Skin of body (tissue), 2 donors: ENCODE results near the gene ARHGEF7. TPM values are rescaled to one million over a fixed set of nuclear protein-coding genes. Genes with fewer than 3 reads are reported as not detected.

Source experiments
- DNase-seq: peaks from one replicate; lab custom pipeline; 2025; lab: John Stamatoyannopoulos, UW
- total RNA-seq: library from RNA; depleted of rRNA; stranded (reverse); fragments of >200 nt; gene quantifications from one replicate; pipeline ENCODE4 v1.2.3, GENCODE V29; 2014

Gene ARHGEF7
- total RNA-seq, 1 donor from 2014 or later = 114 TPM

DNA sequence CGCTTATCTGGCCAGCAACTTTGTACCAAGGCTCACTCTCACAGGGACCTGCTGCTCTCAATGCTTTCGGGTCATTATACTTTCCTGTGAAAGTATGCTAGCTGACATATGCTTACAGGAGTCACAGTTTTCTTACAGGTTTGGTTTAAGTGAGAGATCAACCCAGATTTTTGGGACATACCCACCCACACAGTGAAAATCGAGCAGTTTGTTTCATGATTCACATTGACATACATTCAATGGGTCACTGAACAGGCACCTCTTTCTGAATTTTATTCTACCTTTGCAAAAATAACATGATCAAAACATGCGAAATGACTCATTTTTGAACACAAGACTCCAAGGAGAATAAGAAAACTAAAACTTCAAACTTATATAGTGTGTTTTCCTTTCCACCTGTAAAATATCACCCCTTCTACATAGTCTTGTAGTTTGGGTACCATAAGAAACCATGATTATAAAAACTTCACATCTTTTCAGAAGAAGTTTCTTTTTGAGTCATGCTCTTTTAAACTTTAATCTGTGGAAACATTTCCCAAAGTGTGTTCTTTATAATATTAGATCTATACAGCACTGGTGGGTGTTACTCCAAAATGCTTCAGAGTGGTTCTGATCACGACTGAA lies 161.0 kb downstream of the ARHGEF7 start:
- DNase-seq = no peak

DNA sequence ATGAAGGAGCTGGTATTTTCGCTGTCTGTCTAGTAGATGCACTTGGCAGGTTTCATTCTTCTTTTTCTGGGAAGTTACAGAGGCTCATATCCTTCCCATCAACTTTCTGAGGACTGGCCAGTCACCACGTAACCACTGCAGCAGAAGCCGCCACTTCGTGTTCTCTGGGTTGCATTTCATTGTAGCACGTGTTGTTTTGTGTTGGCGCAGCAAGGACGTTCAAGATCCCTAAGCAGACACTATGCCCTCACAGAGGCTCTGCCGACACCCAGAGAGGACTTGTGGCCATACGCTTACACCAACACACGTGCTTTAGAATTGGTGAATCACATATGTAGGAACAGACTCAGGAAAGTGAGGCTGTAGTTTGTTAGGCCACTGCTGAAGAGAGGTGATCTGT lies 163.1 kb downstream of the ARHGEF7 start:
- no peak for DNase-seq

DNA sequence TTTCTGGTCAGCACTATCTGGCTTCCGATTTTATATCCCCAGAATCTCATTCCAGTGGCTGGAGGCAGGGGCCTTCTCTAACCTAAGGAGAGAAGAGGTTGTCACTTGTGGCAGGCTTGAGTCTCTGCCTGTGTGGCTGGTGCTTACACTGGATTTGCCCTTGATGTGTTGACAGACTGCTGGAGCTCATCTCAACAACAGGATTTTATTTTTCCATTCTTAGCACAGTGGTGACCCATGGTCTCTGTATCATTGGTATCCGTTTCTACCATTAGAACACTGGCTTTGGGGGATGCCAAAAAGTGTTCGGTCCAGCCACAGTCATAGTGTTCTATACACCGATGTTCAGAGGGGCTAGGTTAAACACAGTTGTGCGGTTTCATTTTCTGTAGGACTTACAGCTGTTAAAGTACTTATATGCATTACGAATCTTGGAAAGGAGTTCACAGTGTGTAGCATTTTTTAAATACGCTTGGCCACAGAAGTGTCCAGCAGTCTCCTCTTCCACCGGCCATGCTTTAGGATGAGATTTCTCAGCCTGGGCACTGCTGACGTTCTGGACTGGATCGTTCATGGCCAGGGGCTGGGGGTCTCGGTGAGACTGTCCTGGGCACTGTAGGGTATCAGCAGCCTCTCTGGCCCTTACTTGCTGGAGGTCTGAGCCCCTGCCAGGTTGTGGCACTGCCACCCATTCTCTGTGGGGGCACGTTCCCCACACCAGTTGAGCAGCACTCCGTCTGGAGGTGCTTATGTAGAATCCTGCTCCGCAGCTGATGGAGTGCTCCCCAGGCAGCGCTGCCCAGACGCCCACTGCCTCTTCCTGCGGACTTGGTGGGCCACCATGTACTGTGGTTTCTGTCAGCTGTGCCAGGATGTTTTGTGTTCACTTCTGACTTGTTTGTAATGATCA lies 163.9 kb downstream of the ARHGEF7 start:
- DNase-seq = no peak

DNA sequence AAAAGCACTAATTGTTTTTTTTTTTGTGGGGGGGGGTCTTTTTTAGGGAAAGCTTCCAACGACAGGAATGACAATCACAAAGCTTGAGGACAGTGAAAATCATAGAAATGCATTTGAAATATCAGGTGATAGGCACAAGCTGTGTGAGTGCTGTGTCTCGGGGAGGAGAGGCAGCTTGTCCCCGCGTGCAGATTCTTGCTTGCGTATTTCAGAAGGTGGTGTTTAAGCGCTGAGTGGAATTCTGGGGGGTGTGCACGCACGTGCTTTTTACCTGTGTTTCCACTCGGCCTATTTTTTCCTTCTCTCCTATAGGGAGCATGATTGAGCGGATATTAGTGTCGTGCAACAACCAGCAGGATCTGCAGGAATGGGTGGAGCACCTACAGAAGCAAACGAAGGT lies 165.1 kb downstream of the ARHGEF7 start:
- DNase-seq = no peak

DNA sequence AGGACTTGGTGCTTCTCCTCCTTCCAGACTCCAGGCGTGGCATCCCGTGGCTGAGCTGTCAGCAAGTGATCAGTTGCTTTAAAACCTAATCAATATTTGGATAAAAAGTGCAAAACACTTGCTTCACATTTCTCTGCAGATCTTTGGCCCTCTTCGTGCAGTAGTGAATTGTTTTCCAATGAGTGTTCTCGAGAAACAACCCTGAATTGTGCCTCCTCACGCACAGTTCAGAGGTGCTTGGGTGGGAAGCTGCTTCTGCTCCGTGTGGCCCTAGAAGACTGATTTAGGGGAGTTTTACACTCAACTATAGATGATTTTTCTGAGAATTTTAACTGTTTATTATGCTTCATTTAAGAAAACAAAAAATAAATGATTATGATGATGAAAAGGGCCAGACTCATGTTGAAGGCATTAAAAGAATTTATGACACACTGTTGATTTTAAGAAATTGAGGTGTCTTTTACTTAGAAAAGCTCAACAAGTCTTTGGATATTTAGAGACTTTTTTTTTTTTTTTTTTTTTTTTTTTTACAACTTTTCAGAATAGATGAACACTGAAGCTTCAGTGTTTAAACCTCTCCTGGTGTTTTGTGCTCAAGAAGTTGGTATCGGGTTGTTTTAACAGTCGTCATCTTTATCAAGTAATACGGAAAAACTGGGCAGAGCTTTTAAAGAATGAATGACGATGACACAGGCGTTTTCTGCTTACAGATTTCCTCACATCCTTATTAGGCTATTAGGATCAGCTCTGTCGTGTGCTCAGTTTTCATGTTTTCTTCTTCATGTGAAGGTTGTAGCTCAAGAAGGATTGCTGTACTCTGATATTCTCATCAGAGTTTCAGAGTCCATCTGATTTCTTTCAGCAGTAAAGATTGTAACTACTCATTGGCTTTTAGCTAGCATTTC lies 165.8 kb downstream of the ARHGEF7 start:
- DNase-seq = no peak

DNA sequence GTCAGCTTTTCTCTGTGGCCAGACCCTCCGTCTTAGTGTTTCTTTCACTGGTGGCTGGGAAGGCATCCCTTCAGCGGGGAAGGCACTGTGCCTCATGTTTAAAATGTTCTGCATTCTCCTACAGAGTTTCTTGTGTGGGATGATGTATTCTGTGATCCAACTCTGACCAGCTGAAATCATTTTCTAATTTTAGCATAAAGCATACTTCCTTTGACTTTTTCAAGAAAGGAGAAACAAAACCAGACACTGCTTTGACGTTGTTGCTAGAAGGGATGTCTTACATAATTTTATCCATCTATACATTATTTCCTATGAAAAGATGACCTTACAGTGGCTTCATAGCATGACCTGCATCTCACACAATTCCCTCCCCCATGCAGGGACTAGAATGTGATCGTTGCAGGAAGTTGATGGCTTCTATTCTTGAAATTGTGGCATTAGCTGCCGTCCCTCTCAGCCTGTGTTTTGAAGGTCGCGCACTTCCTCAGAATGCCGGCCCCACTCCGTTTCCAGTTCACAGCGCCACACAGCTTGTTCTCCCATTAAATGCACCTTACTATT lies 166.7 kb downstream of the ARHGEF7 start:
- DNase-seq = peak; percentile 47

DNA sequence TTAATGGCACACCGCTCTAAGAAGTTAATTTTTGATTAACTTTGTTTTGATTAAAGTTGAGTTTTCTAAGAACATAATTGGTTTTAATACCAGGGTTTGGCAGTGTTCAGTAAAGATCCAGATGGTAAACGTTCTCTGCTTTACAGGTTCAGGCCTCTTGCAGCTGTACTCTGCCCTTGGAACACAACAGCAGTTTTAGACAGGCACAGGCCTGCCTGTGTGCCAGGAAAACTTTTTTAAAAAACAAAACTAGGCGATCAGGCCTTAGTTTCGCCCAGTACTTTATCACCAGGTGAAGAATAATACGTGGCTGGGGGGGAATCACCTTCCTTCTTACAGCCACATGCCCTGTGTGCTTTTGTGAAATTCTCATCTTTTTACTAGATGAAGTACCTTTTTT lies 167.3 kb downstream of the ARHGEF7 start:
- DNase-seq = no peak

DNA sequence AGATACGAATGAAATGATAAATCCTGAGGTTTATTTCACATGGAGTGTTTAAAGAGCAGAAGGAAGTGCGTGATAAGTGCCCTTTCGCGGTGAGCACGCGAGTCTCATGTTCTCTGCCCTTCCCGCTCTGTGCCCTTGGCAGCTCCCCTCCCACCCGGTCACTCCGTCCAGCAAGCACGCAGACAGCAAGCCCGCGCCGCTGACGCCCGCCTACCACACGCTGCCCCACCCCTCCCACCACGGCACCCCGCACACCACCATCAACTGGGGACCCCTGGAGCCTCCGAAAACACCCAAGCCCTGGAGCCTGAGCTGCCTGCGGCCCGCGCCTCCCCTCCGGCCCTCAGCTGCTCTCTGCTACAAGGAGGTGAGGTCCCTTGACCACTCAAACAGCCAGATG lies 167.9 kb downstream of the ARHGEF7 start:
- DNase-seq = no peak

DNA sequence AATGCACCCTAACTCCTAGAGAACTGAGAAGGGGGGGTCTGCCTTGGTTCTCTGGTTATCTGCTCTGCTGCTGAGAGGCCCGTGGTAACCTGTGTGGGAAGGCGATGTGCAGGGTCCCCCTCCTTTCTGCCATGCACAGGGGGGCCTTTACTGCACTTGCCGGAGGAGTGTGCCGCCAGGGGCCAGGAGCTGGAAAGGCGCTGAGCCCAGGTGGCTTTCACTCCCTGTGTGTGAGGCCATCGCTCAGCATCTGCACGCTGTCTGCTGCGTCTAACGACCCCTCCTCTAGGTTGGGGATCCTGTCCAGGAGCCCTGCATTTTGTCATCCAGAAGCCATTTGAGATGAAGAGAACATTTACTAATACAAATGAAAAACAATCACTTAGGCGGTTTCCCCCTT lies 168.3 kb downstream of the ARHGEF7 start:
- no peak for DNase-seq

DNA sequence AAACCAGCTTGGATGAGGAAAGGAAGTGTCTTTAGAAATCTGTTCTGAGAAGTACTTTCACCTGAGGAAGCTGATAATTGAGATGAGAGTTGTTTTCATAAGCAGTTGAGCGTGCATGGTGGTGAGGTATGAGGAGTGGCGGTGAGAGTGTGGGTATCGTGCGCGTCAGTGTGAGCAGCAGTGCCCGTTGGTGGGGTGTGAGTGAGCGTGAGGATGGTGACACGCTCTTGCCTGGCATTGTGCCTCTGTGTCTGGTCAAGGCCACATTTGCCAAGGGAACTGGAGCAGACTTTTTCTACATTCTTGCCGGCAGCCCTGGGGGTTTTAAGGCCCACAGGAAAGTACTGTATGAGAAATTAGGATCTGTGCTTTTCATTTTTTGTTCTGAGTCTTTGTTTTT lies 168.9 kb downstream of the ARHGEF7 start:
- no peak for DNase-seq

DNA sequence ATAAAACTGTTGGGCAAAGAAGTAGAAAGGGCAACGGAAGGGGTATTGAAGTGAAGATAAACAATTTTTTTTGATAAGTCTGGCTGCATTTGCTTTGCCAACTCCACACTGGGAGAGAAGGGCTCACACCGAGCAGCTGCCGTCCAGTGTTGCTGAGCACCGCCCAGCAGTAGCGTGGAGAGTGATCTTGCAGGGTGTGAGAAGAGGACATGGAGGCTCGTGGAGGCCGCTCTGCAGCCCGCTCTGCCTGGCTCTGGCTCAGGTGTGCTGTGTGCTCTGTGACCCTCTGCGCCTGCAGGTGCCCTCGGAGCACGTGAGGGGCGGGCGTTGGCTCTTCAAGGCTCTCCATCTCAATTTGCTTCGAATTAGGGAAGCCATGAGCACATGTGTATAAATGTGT lies 169.5 kb downstream of the ARHGEF7 start:
- DNase-seq = no peak

DNA sequence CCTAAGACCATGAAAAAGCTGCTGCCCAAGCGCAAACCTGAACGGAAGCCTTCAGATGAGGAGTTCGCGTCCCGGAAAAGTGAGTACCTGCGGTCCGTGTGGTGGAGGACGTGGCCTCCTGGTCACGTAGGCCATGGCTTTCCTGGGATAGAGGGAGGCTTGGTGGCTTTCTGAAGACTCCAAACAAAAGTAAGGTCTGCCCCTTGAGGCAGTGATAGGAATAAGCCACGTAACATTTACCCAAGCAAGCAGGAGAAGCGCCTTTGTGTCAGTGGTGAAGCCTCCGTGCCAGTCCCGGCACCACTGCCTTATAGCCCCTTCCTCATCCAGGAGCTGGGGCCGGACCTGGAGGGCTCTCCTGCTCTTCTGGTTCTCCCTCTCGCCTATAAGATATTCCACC lies 171.1 kb downstream of the ARHGEF7 start:
- no peak for DNase-seq

DNA sequence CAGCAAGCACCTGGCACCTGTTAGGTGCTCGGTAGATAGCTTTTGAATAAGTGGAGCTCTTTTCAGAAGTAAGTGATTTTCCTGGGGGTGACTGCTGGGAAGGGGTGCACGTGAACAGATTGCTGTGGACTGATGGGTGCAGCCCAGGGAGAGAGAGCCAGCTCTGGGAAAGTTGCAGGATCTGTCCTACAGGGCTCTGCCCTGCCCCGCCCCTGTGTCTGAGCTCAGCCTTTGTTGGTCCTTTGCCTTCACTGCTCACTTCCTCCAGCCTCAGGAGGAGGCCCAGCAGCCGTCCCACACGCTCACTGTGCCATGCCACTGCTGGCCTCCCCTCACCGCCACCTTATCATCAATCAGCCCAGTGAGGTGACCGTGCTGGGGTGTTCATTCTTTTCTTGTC lies 171.6 kb downstream of the ARHGEF7 start:
- DNase-seq = no peak

DNA sequence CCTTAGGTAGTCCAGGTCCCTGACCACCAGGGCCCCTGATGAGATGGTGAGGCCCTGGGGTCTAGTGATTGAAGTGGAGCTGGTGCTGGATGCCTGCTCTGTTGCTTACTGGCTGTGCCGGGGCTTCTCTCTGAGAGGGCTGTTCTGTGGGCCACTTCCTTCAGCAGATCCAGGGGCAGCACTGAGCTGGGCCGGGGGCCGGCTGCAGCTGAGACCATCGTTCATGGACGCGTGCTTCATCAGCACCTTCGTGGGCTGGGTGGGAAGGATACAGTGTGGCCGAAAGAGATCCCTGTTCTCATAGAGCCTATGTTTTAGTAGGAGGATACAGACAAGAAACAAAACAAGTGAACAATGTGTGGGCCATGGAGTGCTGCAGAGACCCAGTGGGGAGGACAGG lies 172.1 kb downstream of the ARHGEF7 start:
- no peak for DNase-seq

DNA sequence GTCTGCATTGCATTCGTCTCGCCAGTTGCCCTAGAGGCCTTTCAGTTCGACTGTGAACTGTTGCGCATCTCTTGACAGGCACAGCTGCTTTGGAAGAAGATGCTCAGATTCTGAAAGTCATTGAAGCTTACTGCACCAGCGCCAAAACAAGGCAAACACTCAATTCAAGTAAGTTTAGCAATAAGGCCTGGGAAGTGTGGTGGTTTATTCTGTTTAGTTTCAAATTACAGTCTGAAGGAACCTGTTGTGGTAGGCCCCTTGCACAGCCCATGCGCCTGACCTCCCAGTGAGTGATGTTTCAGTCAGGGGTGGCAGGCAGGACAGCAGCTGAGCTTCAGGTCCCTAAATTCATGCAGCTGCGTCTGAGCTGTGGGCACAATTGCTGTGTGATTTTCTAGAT lies 173.2 kb downstream of the ARHGEF7 start:
- DNase-seq = no peak

DNA sequence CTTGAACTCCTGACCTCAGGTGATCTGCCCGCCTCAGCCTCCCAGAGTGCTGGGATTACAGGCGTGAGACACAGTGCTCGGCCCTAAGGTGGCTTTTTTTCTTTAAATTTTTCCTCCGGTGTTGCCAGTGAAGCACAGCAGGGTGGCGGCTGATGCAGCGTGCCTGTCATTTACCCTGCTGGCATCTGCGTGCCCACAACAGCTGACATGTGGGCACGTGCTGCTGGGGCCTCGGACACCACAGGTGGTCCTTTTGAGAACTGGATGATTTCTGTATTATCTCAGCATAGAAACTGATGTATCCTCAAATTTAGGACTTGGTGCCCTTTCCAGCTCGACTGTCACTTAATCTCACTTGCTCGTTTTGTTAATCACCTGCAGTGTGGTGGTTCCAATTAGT lies 174.1 kb downstream of the ARHGEF7 start:
- DNase-seq = no peak

DNA sequence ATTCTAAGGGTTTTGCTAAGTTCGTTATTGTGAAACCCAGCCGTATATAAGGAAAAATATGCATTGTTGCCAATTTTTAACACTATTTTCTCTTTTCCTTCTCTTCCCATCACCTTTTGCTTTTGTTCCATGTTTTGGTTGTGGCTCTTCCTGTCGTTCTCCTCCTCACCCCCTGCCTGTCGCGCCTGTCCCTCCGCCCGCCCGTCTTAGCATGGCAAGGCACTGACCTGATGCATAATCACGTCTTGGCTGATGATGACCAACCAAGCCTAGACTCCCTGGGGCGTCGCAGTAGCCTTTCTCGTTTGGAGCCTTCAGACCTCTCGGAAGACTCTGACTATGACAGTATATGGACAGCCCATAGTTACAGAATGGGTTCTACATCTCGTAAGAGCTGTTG lies 176.8 kb downstream of the ARHGEF7 start:
- no peak for DNase-seq

DNA sequence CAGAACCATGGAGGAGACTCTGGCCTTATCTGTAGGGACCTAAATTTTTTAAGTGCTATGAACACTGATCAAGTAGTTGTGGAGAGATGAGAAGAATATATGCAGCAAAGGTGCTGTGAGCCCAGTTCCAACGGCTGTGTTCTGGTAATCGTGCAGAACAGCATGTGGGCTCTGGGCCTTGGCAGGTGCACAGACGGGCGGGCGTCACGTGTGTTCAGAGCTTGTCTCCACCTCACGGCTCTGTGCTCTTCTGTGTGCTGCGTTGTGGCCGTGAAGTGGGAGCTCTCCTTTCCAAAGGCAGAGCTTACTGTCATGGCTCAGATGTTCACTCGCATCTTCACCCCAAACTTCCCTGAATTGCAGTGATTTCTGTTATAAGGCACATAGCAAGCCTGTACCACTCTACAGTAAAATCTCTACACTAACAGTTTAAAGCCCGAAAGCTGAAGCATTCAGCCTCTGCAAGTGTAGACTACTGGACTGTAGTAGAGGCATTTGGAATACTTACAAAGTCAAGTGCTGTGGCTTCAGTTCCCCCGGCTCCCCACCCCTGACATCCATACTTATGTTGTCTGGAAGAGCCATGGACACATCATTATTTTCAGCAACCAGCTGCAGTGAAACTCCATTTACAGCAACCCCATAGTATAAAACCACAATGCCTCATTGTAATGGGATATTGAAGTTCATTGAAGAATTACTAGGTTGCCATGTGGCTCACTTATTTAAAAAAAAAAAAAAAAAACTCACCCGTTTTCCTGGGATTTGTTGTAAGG lies 177.8 kb downstream of the ARHGEF7 start:
- DNase-seq = no peak

DNA sequence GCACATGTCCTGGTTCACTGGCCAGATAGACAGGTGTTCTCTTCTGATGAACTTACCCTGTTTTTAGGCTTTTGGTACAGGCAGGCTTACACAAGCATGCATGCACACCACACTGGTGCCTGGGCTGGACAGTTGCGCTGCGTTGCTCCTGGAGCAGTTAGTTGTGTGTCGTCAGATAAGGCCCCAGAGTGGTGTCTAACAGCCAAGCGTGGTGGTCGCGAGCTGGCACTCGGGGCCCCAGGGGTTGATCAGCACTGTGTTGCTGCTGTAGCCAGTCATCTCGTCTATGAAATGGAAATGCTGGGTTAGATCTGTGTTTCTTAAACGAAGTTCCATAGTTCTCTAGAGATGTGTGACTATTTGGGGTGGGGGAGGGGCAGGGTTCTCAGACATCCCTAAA lies 180.8 kb downstream of the ARHGEF7 start:
- DNase-seq = no peak

DNA sequence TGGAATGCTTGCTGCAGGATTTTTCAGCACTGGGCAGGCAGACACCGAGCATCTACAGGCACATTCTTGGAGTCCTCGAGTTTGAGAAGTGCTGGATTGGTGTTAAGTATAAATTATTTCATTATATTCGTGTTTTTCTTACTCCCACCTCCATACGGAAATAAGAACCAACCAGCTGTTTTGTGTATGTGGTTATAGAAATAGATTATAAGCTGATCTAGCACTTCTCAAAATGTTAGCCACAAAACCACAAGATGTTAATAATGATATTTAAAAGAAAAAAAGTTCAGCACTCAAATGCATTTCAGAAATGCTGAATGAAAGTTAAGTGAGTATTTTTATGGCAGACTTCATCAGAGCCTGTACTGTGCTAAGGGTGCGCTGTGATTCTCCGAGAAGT lies 181.3 kb downstream of the ARHGEF7 start:
- no peak for DNase-seq
